Measurements from ENCODE around the gene BNIP3.

The BNIP3 gene

DNA sequence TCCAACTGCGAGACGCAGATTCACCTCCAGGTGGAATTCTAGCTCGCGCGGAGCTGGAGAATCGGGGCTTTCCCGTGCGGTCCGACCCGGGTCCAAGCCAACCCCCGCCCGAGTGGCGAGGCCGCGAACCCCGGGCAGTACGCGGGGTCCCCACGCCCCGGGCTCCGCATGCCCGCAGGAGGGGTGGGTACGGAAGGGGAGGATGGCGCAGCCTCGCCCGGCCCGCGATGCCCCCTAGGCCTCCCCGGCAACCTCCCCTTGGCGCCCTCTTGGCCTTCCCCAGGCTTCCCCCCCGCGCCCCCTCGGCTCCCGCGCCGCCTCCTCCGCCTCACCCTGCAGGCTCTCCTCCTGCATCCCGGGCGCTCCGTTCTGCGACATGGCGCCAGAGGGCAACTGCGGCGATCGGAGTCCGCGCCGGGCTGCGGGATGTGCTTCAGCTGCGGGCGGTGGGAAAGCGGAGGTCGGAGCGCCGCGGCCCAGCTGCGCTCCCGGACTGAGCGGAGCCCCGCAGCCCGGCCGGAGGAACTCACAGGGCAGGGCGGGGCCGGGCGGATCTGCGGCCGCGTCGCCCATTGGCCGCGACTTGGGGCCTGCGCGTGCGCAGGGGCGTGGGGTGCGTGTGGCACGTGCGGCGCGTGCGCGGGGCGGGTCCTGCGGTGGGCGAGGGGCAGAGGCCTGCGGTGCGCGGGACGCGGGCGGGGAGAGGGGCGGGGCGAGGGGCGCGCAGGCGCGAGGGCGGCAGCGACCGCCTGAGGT, at the start of gene BNIP3:
BNIP3 (minus strand) TSS at position 495 of the 756 bp plus-strand sequence; CDS start at position 378, 117 bp downstream.
- peak; percentile 88 to 96 (median 92) for DNase-seq (ENCODE audit: low read depth in 3 of 3)

DNA sequence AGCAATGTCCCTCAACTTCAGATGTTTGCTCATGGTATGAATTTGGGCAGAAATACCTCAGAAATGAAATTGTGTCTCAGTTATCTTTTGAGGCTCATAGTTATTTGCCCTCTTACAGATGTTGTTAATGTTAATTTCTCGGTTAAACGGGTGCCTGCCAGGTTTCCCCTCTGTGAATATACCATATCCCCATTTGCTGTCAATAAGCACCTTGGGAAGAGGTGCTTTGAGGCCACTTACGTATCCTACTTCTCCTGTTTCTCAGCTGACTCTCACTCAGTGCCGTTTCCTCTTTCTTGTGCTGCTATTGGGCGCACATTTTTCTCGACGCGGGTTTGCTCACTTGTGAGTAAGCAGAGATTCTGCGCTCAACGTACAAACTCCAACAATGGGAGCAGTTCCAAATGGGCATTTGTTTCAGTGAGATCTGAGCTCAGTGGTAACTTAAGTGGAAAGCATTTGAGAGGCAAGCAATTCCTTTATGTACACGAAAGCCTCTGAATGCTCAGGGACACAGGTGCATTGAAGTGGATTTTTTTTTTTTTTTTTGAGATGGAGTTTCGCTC, 49.3 kb upstream of the BNIP3 start:
- no peak for DNase-seq (ENCODE audit: low read depth in 3 of 3)

DNA sequence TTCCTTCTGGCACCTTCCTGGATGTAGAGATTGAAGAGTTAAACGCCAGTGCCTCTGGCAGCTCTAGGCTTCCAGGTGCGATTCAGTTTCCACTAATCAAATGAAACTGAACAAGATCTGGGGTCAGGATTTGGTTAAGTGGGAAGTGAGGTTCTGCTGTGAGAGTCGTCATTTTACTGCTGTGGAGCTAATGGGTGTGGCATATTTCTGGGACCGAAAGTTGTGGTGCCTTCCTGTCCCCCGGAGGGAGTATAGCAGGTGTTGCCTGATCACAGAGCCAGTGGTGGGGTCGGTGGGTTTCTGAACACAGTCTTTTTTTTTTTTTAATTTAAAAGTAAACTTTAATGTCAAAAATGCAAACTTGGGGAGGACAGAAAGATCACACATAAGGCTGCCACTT, 47.0 kb upstream of the BNIP3 start:
- no peak for DNase-seq (ENCODE audit: low read depth in 3 of 3)

DNA sequence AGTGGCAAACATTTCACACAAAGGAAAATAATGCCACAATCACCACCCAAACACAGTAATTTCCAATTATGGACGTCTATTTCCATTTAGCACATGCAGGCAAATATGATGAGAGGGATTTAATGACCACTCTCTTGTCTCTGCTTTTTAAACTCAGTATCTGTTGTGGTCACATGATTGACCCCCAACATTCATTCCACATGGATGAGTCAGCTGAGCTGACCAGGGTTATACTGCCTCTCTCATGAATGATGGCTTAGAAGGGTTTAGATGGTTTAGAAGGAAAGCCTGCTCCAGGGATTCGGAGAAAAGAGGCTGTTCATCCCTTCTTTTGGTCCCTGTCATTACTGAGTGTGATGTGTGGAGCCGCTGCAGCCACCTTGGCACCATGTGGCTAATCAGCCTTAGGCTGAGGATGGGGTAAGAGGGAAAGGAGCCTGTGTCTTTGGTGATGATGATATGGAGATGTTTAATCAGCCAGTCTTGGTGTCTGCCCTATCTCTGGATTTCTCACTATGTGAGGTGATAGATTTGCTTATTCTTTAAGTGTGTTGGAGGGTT, 45.8 kb upstream of the BNIP3 start:
- no peak for DNase-seq (ENCODE audit: low read depth in 3 of 3)

GRCh38 chr10:132023092-132023811, 41.5 kb upstream of the BNIP3 start:
- DNase-seq (ENCODE audit: low read depth in 3 of 3), result peak; percentile 58 to 76 (median 64)

DNA sequence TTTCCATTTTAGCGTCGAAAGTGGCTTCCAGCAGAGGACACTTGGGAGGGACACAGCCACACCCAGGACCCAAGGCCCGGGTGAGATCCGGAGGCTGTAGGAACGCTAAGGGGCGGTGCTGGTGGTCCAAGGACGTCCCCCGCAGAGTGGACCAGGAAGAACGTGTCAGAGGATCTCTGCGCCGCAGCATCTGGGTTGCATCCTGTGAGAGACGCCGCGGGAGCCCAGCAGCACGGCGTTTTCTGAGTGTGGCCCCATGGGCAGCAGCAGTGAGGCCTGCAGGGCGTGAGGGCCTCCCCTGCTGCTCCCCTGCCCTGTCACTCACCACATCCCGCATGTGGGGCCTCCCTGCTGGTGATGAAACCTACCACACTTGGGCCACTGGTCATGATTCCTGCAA, 40.5 kb upstream of the BNIP3 start:
- no peak for DNase-seq (ENCODE audit: low read depth in 3 of 3)

DNA sequence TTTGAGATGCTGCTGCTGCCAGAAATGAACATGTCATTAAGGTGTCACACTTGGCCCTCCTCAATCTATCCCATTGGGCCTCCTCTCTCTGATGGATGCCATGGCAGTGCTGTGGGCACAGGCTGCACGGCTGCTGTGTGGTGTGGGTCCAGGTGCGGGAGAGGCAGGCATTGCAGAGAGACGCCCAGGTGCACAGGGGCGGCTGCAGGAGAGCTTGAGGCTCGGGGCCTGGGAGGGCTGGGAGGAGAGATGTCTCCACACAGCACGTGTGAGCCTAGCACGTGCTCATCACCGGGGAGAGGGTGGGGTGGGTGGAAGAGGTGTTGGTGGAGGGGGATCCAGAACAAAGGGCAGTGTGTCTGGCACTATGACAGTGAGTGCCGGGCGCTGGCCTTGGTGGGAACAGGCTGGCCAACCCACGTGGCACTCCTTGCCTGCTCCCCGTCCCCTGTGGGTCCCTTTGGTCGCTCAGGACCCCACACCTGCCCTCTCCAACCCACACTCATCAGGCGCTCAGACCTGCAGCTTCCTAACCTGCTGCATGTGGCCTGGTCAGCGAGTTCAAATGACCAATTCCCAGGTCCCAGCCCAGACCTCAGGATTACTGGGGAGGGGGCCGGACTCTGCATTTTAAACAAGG, 39.9 kb upstream of the BNIP3 start:
- DNase-seq (ENCODE audit: low read depth in 3 of 3), result no peak

DNA sequence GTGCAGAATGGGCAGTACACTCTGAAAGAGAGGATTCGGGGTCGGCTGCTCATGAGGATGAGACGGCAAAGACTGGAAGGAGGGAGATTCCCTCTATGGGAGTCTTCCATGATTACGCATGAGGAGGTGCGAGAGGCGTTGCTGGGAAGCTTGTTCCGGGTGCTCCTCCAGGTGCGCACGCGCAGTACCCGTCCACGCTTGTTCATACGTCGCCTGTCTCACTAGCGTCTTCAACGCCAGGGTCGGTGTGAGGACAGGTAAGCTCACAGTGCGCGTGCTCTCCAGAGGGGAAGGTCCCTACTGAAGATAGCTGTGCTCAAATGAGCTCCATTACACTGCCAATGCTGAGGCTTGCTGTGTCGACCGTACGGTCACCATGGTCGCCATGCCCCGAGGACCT, 39.3 kb upstream of the BNIP3 start:
- no peak for DNase-seq (ENCODE audit: low read depth in 3 of 3)

DNA sequence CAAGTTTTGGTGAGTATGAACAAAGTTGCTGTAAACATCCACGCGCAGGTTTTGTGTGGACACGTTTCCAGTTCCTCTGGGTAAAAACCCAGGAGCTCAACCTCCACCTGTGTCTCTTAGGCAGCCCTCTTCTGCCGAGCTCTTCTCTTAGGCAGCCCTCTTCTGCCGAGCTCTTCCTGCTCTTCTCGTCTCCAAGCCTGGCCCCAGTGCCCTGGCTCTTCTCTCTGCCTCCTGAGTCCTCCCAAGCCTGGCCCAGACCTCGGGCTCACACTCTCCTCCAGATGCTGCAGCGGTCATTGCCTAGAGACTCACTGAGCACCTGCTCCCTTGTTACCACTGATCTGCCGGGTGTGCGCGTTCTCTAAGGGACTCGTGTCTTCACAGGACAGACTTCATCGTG, 38.7 kb upstream of the BNIP3 start:
- no peak for DNase-seq (ENCODE audit: low read depth in 3 of 3)

- DNase-seq (ENCODE audit: low read depth in 3 of 3), result no peak
Observed at GRCh38 chr10:132019366-132019765, 37.6 kb upstream of the BNIP3 start.

DNA sequence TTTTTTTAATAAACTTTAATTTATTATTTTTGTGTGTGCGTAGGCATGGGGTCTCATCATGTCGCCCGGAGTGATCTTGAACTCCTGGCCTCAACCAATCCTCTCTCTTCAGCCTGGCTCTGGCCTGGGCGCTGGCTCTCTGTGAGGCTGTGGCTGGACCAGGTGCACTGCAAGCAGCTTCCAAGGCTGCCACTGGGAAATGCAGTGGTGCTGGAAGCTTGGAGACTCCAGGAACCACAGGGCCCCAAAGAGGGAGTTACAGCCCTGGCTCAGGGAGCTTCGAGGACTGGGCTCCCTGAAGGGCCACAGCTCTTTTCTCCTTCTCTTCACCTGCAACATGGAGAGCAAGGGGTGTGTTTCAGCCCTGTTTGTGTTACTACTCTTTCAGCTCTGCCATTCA, 36.7 kb upstream of the BNIP3 start:
- no peak for DNase-seq (ENCODE audit: low read depth in 3 of 3)

DNA sequence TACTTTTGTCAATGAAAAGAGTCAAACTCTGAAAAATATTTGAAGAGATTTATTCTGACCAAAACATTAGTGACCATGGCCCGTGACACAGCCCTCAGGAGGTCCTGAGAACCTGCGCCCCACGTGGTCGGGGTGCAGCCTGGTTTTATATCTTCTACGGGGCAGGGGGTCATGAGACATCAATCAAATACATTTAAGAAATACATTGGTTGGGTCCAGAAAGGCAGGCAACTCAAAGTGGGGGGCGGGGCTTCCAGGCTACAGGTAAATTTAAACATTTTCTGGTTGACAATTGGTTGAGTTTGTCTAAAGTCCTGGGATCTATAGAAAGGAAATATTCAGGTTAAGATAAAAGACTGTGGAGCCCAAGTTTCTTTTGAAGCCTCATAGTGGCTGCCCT, 34.8 kb upstream of the BNIP3 start:
- no peak for DNase-seq (ENCODE audit: low read depth in 3 of 3)

DNA sequence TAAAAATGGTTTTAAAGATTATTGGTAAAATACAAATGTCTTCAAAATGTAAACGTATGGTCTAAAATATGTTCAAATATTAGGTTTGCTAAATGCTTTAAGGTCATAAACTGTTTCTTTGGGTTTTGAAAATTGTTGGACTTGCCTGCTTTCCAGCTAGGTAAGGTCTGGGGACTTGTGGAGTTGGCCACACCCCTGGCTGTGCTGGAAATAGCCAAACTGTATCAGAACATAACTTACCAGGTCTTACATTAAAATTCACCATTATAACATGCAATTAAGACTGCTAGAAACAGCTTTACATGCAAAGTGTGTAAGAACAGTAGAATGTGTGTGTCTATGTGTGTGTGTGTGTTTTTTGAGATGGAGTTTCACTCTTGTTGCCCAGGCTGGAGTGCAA, 29.7 kb upstream of the BNIP3 start:
- DNase-seq (ENCODE audit: low read depth in 3 of 3), result no peak

DNA sequence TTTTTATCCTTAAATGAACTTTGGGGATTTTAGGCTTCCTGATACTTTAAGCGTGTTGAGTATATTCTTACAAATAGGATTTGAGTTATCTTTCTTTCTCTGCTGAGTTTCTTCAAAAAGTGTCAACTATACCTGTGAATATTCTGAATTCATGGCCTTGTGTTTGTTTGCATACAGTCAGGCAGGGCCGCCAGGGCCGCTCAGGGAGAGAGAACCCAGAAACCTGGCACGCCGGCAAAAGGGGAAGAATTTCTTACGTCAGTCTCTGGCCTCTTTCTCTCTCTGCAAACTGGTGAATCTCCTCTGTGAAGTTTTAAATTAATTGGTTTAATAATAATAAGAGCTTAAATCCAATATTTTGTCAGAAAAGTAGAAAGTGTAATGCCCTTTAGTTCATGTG, 29.3 kb upstream of the BNIP3 start:
- no peak for DNase-seq (ENCODE audit: low read depth in 3 of 3)

- no peak for DNase-seq (ENCODE audit: low read depth in 3 of 3)
Observed at GRCh38 chr10:132010483-132010882, 28.8 kb upstream of the BNIP3 start.

GRCh38 chr10:132009575-132009974, 27.9 kb upstream of the BNIP3 start:
- no peak for DNase-seq (ENCODE audit: low read depth in 3 of 3)

DNA sequence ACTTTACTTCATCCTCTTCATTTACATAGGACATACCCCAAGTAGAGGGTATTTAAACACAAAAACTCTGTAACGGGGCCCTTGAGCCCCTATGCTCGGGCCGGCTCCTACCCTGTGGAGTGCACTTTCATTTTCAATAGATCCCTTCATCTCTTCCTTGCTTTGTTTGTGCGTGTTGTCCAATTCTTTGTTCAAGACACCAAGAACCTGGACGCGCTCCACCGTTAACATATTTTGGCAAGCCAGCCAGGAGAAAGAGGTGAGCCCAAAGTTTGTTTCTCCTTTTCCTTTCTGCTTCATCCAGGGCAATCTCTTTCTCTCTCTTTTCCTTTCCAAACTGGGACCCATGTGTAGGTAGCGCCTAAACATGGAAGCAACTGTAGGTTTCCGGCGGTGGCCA, 26.0 kb upstream of the BNIP3 start:
- no peak for DNase-seq (ENCODE audit: low read depth in 3 of 3)

DNA sequence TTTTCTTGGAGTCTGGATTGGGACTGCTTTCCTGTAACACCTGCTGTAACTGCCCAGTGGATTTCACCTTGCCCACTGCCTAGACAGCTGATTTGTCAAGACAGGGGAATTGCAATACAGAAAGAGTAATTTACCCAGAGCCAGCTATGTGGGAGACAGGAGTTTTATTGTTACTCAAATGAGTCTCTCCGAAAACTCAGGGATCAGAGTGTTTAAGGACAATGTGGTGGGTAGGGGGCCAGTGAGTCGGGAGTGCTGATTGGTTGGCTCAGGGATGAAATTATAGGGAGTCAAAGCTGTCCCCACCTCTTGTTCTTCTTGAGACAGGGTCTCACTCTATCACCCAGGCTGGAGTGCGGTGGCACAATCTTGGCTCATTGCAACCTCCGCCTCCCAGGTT, 25.2 kb upstream of the BNIP3 start:
- no peak for DNase-seq (ENCODE audit: low read depth in 3 of 3)

- no peak for DNase-seq (ENCODE audit: low read depth in 3 of 3)
Observed at GRCh38 chr10:132005147-132005546, 23.4 kb upstream of the BNIP3 start.

GRCh38 chr10:132004052-132004451, 22.3 kb upstream of the BNIP3 start:
- DNase-seq (ENCODE audit: low read depth in 3 of 3), result no peak

DNA sequence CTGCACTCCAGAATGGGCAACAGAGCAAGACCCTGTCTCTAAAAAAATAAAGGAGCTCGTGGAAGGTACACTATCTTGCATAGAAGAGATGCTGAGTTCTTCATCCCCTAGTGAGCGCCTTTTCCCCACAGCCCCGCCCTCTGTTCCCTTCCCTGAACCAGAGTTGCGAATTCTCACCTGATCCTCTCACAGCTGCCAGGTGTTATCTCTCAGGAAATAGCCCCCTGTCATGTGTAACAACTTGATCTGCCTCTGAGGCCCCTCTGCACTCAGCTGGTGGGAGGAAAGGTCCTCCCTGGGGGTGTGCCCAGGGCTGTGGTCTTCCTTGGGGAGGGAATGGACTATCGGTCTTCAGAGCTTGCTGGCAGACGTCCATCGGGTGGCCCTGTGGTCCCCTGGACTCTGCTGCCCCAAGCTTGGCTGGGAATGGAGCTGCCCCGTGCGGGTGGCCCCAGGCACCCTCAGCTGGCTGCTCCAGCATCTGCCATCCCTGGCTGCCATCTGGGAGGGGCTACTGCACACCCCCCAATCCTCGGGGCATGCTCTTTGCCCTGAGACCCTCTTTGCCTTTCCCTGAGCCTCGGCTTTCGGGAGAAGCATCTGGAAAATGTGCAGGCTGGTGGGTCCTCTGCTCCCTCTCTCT, 21.7 kb upstream of the BNIP3 start:
- no peak for DNase-seq (ENCODE audit: low read depth in 3 of 3)

DNA sequence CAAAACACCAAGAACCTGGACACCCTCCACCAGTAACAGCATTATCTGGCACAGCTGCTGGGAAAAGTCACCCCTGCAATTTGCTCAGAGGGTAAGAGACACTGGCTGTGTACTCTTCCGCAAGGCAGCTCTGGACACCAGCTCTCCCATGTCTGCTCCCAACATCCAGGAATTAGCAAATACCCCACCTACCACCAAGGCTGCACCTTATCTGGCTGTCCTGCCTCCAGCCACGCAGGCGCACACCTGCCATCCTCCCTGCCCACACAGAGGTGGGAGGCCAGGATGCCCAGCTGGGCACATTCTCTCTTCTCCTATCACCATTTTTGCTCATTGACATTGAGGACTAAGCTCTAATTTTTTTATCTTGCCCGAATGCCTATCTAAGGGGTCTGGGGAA, 20.3 kb upstream of the BNIP3 start:
- no peak for DNase-seq (ENCODE audit: low read depth in 3 of 3)
